GM15510 (cell line): ENCODE measurements around the gene RASGRP1.
A peak's percentile ranks its signal among the peaks of the same experiment; 100 is the strongest.

ENCODE experiments used
- POLR2A ChIP-seq: IDR thresholded peaks from 3 replicates; pipeline ENCODE4 v1.6.1; 2011; ENCODE audit warnings: borderline replicate concordance; ENCODE audit not compliant: insufficient read length; ENCODE audit errors: extremely low read depth

RASGRP1 gene

DNA sequence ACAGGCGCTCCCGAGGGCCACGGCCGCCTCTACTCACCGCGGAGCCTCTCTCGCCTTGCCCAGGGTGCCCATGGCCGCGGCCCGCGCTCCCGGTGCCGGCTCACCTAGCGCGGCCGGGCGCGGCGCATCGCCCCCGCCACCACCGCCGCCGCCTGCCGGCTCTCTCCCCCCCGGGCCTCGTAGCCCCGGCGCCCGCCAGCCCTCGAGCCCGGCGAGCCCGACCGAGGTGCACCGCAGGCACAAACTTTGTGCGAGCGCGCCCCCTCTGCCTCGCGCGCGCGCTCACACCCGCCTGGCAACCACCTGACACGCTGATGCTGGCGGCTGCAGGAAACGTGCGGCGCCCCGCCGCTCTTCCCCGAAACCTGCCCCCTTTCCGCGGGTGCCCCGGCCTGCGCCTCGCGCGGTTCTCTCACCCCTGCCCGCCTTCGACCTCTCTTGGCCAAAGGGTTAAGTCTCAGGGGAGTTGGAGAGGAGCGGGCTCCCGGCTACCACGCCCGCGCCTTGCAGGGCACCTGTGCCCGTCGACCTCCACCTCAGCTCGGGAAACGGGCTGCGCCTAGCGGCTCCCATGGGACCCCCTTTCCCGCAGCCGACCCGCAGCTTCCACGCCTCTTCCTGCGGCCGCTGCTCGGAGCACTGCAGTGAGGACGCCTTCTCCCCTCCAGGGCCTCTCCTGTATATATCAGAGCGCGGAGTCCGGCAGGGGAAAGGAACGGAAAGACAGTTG, at the start of gene RASGRP1:
TSS of gene RASGRP1 (minus strand) at position 258 of the 730 bp plus-strand sequence. CDS start at position 72, 186 bp downstream.
- peak; percentile 68 for TF ChIP-seq POLR2A

- TF ChIP-seq POLR2A, result no peak
Observed at GRCh38 chr15:38613085-38613484, 48.5 kb upstream of the RASGRP1 start.

DNA sequence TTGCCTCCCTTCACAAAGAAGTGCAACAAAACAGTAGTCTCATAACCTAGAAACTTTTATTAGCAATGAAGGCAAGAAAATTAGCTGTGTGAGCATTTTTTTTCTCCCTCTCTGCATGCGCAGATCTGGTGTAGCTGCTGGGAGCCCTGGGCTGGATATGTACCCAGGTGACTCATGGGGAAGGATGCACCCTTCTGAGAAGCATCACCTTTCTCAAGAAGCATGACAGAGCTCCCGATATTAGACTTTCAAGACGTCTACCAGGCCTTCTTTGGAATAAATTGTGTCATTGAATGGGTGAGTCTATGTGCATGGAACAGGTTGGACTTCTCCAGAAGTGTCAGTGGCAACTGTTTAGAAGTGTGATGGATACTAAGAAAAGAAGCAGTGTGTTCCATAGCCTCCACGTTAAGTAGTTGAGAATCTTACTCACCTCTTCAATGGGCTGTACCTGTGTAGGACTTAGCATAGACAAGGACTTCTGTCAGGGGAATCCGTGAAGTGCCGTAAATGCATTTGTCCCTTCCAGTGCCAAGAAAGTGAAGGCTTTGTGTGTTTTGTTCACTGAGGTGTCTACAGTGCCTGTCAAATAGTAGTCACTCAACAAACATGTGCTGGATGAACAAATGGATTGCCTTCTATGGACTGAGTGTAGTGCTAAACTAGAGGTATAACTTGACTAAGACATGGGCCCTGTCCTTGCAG, 47.7 kb upstream of the RASGRP1 start:
- no peak for TF ChIP-seq POLR2A

DNA sequence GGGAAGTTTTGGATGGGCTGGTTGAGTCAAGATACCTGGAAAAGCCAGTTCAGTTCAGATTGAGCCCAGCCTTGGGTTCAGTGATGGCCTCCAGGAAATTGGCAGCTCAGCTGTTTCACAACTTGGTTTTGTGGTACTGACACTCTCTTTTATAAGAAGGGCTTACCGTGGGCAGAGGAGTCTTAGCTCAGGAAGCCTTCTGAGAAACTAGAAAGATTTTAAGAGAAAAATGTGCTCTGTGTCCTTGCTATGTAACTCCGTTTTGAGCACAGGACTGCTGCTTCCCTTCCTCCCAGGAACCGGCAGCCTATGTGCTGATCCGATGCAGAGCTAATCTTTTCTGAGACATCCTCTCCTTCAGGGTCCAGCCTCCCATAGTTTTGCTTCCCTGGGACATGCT, 46.6 kb upstream of the RASGRP1 start:
- TF ChIP-seq POLR2A, result no peak

- TF ChIP-seq POLR2A, result no peak
Observed at GRCh38 chr15:38610748-38611147, 46.1 kb upstream of the RASGRP1 start.

DNA sequence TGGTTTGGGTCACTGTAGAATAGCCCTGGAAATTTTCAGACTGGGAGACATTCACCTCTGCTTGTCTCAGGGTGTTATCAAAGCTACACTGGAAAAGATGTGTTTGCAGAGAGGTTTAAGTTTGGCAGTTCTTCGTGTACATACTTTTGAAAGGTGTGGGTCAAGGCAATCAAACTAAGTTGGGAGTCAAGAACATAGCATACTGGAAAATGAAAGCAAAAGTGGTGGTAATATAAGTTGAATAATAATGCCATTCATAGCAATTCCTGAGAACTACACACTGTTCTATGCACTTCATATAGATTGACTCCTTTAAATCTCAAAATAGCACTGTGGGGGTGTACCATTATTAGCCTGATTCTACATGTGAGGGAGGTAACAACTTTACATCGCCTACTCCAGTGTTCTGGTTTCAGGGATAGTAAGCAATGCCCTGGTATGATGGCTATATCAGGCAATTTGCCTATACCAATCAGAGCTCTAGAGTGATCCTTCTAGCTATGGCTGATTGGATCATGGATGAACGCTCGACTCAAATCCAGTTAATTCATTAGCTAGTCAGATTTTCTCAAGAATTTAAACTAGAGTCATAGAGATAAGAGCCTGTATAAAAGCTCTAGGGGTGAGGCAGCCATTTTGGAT, 44.6 kb upstream of the RASGRP1 start:
- TF ChIP-seq POLR2A, result no peak

- TF ChIP-seq POLR2A, result no peak
Observed at GRCh38 chr15:38608682-38609081, 44.1 kb upstream of the RASGRP1 start.

DNA sequence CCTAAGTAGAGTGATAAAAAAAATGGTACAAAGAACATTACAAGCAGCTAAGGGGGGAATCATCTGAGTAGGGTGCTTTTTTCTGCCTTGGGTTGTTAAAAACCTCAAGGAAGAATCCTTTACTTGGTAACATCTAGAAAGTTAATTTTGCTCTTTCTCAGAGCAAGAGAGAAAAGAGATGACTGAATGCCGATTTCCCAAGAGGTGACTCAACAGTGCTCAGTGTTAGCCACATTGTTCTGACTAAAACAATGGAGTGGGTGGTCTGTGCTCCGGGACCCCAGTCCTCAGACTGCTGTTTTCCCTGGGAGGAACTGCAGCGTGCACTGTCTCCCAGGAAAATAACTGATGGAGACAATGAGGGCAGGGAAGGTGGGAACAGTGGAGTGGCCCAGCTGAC, 41.1 kb upstream of the RASGRP1 start:
- no peak for TF ChIP-seq POLR2A

DNA sequence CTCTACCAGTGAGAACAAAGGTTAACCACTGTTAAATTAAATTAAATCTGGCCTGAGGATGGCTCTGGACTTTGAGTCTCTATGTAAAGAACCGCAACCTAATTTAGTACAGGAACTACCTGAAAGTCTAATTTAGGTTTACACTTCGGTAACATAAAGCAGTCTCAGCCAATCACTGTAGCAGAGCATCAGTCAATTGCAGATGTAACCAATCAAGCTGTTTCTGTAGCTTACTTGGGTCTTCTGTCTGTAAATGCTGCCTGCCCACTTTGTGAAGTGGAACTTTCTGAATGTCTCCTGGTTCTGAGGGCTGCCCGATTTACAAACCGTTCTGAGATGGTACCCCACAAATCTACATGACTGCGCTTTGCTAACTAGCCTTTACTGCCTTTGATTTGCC, 39.1 kb upstream of the RASGRP1 start:
- no peak for TF ChIP-seq POLR2A

DNA sequence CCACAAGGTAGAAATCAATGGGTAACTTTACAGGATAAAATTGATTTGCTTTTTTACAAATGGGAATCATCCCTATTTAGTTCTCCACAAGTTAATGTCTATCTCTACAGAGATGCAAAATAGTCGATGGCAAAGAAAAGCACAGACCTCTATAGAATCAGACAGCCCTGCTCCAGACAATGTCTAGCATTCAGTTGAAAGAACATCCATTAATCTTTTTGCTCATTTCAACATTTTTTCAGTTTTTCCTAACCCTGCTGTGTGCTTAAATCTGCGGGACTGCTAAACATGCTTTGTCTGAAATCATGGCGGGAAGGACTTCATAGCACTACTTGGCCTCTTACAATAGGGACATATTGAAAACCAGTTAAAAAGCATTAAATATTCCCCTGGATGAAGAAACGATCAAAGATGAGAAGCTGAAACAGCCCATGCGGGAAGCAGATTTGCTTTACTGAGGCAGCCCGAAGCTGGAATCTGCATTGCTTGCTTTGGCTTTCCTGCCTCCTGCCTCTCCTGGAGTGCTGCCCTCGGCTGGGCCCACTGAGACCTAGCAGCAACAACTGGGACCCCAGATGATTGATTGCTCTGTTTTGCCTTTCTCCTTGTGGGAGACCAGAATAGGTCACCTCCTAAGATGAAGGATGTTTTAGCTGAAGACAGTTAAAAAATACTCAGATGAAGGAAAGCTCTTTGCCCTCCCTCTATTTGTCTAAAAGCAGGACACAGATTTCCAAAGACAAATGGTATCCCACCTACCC, 38.5 kb upstream of the RASGRP1 start:
- no peak for TF ChIP-seq POLR2A

- no peak for TF ChIP-seq POLR2A
Observed at GRCh38 chr15:38600236-38600635, 35.6 kb upstream of the RASGRP1 start.

DNA sequence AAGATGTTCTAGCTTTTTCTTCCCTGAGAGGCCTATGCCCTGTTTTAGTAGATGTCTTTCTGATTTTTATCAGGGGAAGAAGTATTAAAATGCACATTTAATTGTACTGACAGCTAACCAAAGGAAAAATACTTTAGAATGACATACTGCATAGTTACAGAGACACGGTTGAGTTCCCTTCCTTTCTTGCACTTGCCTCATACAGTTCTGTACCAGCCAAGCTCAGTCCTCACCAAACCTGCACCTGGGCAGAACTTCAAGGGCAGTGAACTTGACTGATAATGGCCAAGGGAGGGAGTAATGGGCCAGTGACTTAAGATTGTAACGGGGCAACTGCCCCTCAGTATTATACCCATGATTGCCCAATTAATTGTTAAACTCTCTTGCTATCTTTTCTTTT, 34.1 kb upstream of the RASGRP1 start:
- no peak for TF ChIP-seq POLR2A

- no peak for TF ChIP-seq POLR2A
Observed at GRCh38 chr15:38597219-38597800, 32.7 kb upstream of the RASGRP1 start.

DNA sequence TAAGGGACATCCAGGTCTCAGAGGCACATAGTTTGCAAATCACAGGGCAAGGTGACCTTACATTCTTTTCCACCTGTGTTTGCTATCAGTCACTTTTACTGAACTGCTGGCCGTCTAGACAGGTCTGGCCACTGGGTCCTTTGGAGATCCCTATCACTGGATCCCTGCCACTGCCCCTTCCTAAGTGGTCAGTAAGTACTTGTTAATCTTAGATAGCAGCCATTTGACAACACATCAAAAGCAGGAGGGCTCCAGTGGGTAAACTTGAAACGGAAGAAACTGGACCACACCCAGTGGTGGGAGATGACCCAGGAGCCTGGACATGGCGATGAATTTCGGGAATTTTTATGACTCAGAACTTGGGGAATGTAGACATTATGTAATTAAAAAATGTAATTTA, 28.9 kb upstream of the RASGRP1 start:
- no peak for TF ChIP-seq POLR2A
